ENCODE results near the gene IMPDH2. TPM values are rescaled to one million over a fixed set of nuclear protein-coding genes. Genes with fewer than 3 reads are reported as not detected.

Gene IMPDH2
- total and polyA plus RNA-seq, 2 donors (not counting 1 experiment from before 2014, with no cell fraction given): 187 to 448 TPM

GRCh38 chr3:49034650-49035049, 5.5 kb upstream of the IMPDH2 start:
- H4K20me1 ChIP-seq (ENCODE audit: control insufficient read depth, extremely low read depth, insufficient read depth, low read length): no peaks in the 10 kb centered on the region
- DNase-seq (ENCODE audit: low read depth in 2 of 2): no peak
- H3K9me3 ChIP-seq (ENCODE audit: control insufficient read depth, insufficient read depth, low read depth, low read length): no peaks in the 10 kb centered on the region
- H3K9ac ChIP-seq (ENCODE audit: insufficient read depth, low read length): no peak overlapping the region
- H3K79me2 ChIP-seq (ENCODE audit: control insufficient read depth, insufficient read depth, low read length): no peaks in the 10 kb centered on the region
- no peaks in the 10 kb centered on the region for H3K4me1 ChIP-seq (ENCODE audit: control insufficient read depth, extremely low read depth, insufficient read depth, low read length)
- H3K27me3 ChIP-seq (ENCODE audit: control insufficient read depth, insufficient read depth, low read length): no peaks in the 10 kb centered on the region
- no peak overlapping the region for H3K27ac ChIP-seq (ENCODE audit: insufficient read depth, low read length)
- H3K36me3 ChIP-seq (ENCODE audit: control insufficient read depth, insufficient read depth, low read length): peaks cover 9% of the 10 kb centered on the region
- no peak overlapping the region for H3K4me2 ChIP-seq (ENCODE audit: extremely low read depth, insufficient read depth, low read length)
- no peak for TF ChIP-seq EZH2 (IDR thresholded peaks at IDR 0.05; ENCODE audit: low read length, missing control alignments)
- TF ChIP-seq, protein P1, sequence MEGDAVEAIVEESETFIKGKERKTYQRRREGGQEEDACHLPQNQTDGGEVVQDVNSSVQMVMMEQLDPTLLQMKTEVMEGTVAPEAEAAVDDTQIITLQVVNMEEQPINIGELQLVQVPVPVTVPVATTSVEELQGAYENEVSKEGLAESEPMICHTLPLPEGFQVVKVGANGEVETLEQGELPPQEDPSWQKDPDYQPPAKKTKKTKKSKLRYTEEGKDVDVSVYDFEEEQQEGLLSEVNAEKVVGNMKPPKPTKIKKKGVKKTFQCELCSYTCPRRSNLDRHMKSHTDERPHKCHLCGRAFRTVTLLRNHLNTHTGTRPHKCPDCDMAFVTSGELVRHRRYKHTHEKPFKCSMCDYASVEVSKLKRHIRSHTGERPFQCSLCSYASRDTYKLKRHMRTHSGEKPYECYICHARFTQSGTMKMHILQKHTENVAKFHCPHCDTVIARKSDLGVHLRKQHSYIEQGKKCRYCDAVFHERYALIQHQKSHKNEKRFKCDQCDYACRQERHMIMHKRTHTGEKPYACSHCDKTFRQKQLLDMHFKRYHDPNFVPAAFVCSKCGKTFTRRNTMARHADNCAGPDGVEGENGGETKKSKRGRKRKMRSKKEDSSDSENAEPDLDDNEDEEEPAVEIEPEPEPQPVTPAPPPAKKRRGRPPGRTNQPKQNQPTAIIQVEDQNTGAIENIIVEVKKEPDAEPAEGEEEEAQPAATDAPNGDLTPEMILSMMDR (conservative IDR thresholded peaks at IDR 0.05 in 1 of 2, IDR thresholded peaks at IDR 0.05 in 1 of 2; ENCODE audit: low read depth in 1 of 2, low read length in 2 of 2): no peak
- H3K4me3 ChIP-seq (replicated peaks in 1 of 4; ENCODE audit: control extremely low read depth in 1 of 4, insufficient read depth in 1 of 4, low read depth in 3 of 4, low read length in 4 of 4): no peak overlapping the region
- H2AFZ ChIP-seq (ENCODE audit: low read length): no peak overlapping the region

GRCh38 chr3:49032646-49033304, 3.6 kb upstream of the IMPDH2 start:
- Histone ChIP-seq H3K27me3 (ENCODE audit: control insufficient read depth, insufficient read depth, low read length) (no peaks in the 10 kb centered on the region), H3K4me1 (ENCODE audit: control insufficient read depth, extremely low read depth, insufficient read depth, low read length) (peaks cover 5% of the 10 kb centered on the region), H4K20me1 (ENCODE audit: control insufficient read depth, extremely low read depth, insufficient read depth, low read length) (no peaks in the 10 kb centered on the region), H3K79me2 (ENCODE audit: control insufficient read depth, insufficient read depth, low read length) (peaks cover 14% of the 10 kb centered on the region), H3K27ac (ENCODE audit: insufficient read depth, low read length) (no peak overlapping the region), H3K36me3 (ENCODE audit: control insufficient read depth, insufficient read depth, low read length) (peaks cover 9% of the 10 kb centered on the region), H3K4me3 (replicated peaks in 1 of 4; ENCODE audit: control extremely low read depth in 1 of 4, insufficient read depth in 1 of 4, low read depth in 3 of 4, low read length in 4 of 4) (no peak overlapping the region), H3K4me2 (ENCODE audit: extremely low read depth, insufficient read depth, low read length) (no peak overlapping the region), H2AFZ (ENCODE audit: low read length) (no peak overlapping the region), H3K9ac (ENCODE audit: insufficient read depth, low read length) (no peak overlapping the region), H3K9me3 (ENCODE audit: control insufficient read depth, insufficient read depth, low read depth, low read length) (no peaks in the 10 kb centered on the region)
- TF ChIP-seq, protein P1 (conservative IDR thresholded peaks at IDR 0.05 in 1 of 2, IDR thresholded peaks at IDR 0.05 in 1 of 2; ENCODE audit: low read depth in 1 of 2, low read length in 2 of 2): no peak
- no peak for TF ChIP-seq EZH2 (IDR thresholded peaks at IDR 0.05; ENCODE audit: low read length, missing control alignments)
- peak in 1 of 2 donors; percentile 43 for DNase-seq (ENCODE audit: low read depth in 2 of 2)

GRCh38 chr3:49030321-49030720, 1.1 kb upstream of the IMPDH2 start:
- DNase-seq (ENCODE audit: low read depth in 2 of 2): no peak
- TF ChIP-seq, protein P1 (conservative IDR thresholded peaks at IDR 0.05 in 1 of 2, IDR thresholded peaks at IDR 0.05 in 1 of 2; ENCODE audit: low read depth in 1 of 2, low read length in 2 of 2): no peak
- TF ChIP-seq EZH2 (IDR thresholded peaks at IDR 0.05; ENCODE audit: low read length, missing control alignments): no peak
- Histone ChIP-seq H4K20me1 (ENCODE audit: control insufficient read depth, extremely low read depth, insufficient read depth, low read length) (no peaks in the 10 kb centered on the region), H3K79me2 (ENCODE audit: control insufficient read depth, insufficient read depth, low read length) (peaks cover 32% of the 10 kb centered on the region), H3K4me2 (ENCODE audit: extremely low read depth, insufficient read depth, low read length) (no peak overlapping the region), H2AFZ (ENCODE audit: low read length) (no peak overlapping the region), H3K9me3 (ENCODE audit: control insufficient read depth, insufficient read depth, low read depth, low read length) (no peaks in the 10 kb centered on the region), H3K4me3 (replicated peaks in 1 of 4; ENCODE audit: control extremely low read depth in 1 of 4, insufficient read depth in 1 of 4, low read depth in 3 of 4, low read length in 4 of 4) (no peak overlapping the region), H3K27me3 (ENCODE audit: control insufficient read depth, insufficient read depth, low read length) (no peaks in the 10 kb centered on the region), H3K4me1 (ENCODE audit: control insufficient read depth, extremely low read depth, insufficient read depth, low read length) (peaks cover 7% of the 10 kb centered on the region), H3K36me3 (ENCODE audit: control insufficient read depth, insufficient read depth, low read length) (peaks cover 21% of the 10 kb centered on the region), H3K27ac (ENCODE audit: insufficient read depth, low read length) (no peak overlapping the region), H3K9ac (ENCODE audit: insufficient read depth, low read length) (no peak overlapping the region)
